K562 (cell line): ENCODE data around the gene CD46. TPM values are rescaled to one million over a fixed set of nuclear protein-coding genes. Genes with fewer than 3 reads are reported as not detected.

Experiments
- ARID1B ChIP-seq: fragments of 450-650 bp; IDR thresholded peaks from 2 replicates; pipeline ENCODE4 v1.6.1; 2016; ENCODE audit warnings: antibody characterized with exemption, mild to moderate bottlenecking, inconsistent platforms
- ARNT ChIP-seq, 2 experiments: fragments of 450-650 bp; IDR thresholded peaks; 2 replicates each; pipeline ENCODE4 v1.6.1; 2016; ENCODE audit warnings: mild to moderate bottlenecking in 1 of 2
- CTCFL ChIP-seq: IDR thresholded peaks from 2 replicates; pipeline ENCODE4 v1.6.1; 2011; ENCODE audit warnings: borderline replicate concordance, low read depth, mild to moderate bottlenecking, moderate library complexity, low read length; ENCODE audit not compliant: insufficient read depth, poor library complexity, severe bottlenecking
- HIVEP1 ChIP-seq: fragments of 250-450 bp; sonication (Bioruptor Pico); IDR thresholded peaks from 2 replicates; pipeline ENCODE4 v1.4.0; 2020; ENCODE audit warnings: mild to moderate bottlenecking
- MTA3 ChIP-seq: fragments of 450-650 bp; formaldehyde crosslinking; IDR thresholded peaks from 2 replicates; pipeline ENCODE4 v1.6.1; 2017; ENCODE audit warnings: mild to moderate bottlenecking, borderline replicate concordance
- NFATC3 ChIP-seq: fragments of 450-650 bp; IDR thresholded peaks from 2 replicates; pipeline ENCODE4 v1.6.1; 2017; ENCODE audit warnings: mild to moderate bottlenecking
- TAL1 ChIP-seq: fragments of 450-650 bp; IDR thresholded peaks from 2 replicates; pipeline ENCODE4 v1.6.1; 2016; ENCODE audit warnings: mild to moderate bottlenecking
- ZNF197 ChIP-seq: fragments of 200-800 bp; sonication (Bioruptor generic); IDR thresholded peaks from 2 replicates; pipeline ENCODE4 v1.6.1; 2016; ENCODE audit warnings: low read depth, missing genetic modification characterization, missing compliant biosample characterization
- polyA plus RNA-seq, 8 experiments: library from polyadenylated mRNA; depleted of rRNA in 4 of 8; stranded (reverse) in 5 of 8; unstranded in 3 of 8; fragments of >200 nt; fragmentation: Nextera tagmentation in 2 of 8; fragmentation: Illumina TruSeq in 1 of 8; extraction: Ambion mirVana in 2 of 8; extraction: Trizol in 1 of 8; gene quantifications; 2 replicates each; pipeline versions ENCODE4 v1.2.1 to v1.2.3, GENCODE V29; 2011 to 2014; ENCODE audit warnings: inconsistent platforms in 1 of 8, missing spikeins in 1 of 8
- total RNA-seq, 7 experiments: library from RNA; depleted of rRNA in 6 of 7; stranded (reverse); fragments of >200 nt in 6 of 7; fragmentation: Illumina TruSeq in 2 of 7; extraction: Trizol in 2 of 7; gene quantifications; 2 replicates each; pipeline versions ENCODE4 v1.2.1 to v1.2.3, GENCODE V29; 2011 to 2021; ENCODE audit warnings: low replicate concordance in 1 of 7
- TF ChIP-seq, protein P1 (sequence below): sonication (generic); formaldehyde crosslinking; IDR thresholded peaks from 2 replicates; pipeline ENCODE4 v1.8.0; 2022; ENCODE audit warnings: mild to moderate bottlenecking, missing genetic modification reagents, borderline replicate concordance
- TF ChIP-seq, protein P2 (sequence below): fragments of 450-650 bp; IDR thresholded peaks from 2 replicates; pipeline ENCODE4 v1.6.1; 2016; ENCODE audit warnings: mild to moderate bottlenecking, moderate library complexity
- TF ChIP-seq, protein P3 (sequence below): fragments of 250-450 bp; sonication (Bioruptor Pico); IDR thresholded peaks from 2 replicates; pipeline ENCODE4 v1.8.0; 2022; ENCODE audit warnings: moderate library complexity, mild to moderate bottlenecking, inconsistent platforms

Gene CD46
- total and polyA plus RNA-seq, 9 of the 15 experiments (the other 6 are each of a cell fraction or from before 2014, with no cell fraction given) = 87.9 to 374 (median 156) TPM

- TF ChIP-seq MTA3 = no peak
- no peak for TF ChIP-seq HIVEP1
- TF ChIP-seq, protein P1, sequence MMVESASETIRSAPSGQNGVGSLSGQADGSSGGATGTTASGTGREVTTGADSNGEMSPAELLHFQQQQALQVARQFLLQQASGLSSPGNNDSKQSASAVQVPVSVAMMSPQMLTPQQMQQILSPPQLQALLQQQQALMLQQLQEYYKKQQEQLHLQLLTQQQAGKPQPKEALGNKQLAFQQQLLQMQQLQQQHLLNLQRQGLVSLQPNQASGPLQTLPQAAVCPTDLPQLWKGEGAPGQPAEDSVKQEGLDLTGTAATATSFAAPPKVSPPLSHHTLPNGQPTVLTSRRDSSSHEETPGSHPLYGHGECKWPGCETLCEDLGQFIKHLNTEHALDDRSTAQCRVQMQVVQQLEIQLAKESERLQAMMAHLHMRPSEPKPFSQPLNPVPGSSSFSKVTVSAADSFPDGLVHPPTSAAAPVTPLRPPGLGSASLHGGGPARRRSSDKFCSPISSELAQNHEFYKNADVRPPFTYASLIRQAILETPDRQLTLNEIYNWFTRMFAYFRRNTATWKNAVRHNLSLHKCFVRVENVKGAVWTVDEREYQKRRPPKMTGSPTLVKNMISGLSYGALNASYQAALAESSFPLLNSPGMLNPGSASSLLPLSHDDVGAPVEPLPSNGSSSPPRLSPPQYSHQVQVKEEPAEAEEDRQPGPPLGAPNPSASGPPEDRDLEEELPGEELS (CRISPR knock-in tag) = peak; percentile 50; the same call in 1 of the 2 replicates
- TF ChIP-seq, protein P2, sequence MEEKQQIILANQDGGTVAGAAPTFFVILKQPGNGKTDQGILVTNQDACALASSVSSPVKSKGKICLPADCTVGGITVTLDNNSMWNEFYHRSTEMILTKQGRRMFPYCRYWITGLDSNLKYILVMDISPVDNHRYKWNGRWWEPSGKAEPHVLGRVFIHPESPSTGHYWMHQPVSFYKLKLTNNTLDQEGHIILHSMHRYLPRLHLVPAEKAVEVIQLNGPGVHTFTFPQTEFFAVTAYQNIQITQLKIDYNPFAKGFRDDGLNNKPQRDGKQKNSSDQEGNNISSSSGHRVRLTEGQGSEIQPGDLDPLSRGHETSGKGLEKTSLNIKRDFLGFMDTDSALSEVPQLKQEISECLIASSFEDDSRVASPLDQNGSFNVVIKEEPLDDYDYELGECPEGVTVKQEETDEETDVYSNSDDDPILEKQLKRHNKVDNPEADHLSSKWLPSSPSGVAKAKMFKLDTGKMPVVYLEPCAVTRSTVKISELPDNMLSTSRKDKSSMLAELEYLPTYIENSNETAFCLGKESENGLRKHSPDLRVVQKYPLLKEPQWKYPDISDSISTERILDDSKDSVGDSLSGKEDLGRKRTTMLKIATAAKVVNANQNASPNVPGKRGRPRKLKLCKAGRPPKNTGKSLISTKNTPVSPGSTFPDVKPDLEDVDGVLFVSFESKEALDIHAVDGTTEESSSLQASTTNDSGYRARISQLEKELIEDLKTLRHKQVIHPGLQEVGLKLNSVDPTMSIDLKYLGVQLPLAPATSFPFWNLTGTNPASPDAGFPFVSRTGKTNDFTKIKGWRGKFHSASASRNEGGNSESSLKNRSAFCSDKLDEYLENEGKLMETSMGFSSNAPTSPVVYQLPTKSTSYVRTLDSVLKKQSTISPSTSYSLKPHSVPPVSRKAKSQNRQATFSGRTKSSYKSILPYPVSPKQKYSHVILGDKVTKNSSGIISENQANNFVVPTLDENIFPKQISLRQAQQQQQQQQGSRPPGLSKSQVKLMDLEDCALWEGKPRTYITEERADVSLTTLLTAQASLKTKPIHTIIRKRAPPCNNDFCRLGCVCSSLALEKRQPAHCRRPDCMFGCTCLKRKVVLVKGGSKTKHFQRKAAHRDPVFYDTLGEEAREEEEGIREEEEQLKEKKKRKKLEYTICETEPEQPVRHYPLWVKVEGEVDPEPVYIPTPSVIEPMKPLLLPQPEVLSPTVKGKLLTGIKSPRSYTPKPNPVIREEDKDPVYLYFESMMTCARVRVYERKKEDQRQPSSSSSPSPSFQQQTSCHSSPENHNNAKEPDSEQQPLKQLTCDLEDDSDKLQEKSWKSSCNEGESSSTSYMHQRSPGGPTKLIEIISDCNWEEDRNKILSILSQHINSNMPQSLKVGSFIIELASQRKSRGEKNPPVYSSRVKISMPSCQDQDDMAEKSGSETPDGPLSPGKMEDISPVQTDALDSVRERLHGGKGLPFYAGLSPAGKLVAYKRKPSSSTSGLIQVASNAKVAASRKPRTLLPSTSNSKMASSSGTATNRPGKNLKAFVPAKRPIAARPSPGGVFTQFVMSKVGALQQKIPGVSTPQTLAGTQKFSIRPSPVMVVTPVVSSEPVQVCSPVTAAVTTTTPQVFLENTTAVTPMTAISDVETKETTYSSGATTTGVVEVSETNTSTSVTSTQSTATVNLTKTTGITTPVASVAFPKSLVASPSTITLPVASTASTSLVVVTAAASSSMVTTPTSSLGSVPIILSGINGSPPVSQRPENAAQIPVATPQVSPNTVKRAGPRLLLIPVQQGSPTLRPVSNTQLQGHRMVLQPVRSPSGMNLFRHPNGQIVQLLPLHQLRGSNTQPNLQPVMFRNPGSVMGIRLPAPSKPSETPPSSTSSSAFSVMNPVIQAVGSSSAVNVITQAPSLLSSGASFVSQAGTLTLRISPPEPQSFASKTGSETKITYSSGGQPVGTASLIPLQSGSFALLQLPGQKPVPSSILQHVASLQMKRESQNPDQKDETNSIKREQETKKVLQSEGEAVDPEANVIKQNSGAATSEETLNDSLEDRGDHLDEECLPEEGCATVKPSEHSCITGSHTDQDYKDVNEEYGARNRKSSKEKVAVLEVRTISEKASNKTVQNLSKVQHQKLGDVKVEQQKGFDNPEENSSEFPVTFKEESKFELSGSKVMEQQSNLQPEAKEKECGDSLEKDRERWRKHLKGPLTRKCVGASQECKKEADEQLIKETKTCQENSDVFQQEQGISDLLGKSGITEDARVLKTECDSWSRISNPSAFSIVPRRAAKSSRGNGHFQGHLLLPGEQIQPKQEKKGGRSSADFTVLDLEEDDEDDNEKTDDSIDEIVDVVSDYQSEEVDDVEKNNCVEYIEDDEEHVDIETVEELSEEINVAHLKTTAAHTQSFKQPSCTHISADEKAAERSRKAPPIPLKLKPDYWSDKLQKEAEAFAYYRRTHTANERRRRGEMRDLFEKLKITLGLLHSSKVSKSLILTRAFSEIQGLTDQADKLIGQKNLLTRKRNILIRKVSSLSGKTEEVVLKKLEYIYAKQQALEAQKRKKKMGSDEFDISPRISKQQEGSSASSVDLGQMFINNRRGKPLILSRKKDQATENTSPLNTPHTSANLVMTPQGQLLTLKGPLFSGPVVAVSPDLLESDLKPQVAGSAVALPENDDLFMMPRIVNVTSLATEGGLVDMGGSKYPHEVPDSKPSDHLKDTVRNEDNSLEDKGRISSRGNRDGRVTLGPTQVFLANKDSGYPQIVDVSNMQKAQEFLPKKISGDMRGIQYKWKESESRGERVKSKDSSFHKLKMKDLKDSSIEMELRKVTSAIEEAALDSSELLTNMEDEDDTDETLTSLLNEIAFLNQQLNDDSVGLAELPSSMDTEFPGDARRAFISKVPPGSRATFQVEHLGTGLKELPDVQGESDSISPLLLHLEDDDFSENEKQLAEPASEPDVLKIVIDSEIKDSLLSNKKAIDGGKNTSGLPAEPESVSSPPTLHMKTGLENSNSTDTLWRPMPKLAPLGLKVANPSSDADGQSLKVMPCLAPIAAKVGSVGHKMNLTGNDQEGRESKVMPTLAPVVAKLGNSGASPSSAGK = peak; percentile 95
- TF ChIP-seq CTCFL = peak; percentile 58
- peak in 1 of 2 experiments; percentile 64; a peak in 1 of 4 replicates for TF ChIP-seq ARNT (IDR thresholded peaks at IDR 0.05)
- no peak for TF ChIP-seq ZNF197 (CRISPR knock-in tag)
- TF ChIP-seq ARID1B = peak; percentile 44; the same call in 1 of the 2 replicates
- 0 out of 2 replicates have a peak, but pooled peaks have one; percentile 17 for TF ChIP-seq TAL1
- TF ChIP-seq, protein P3, sequence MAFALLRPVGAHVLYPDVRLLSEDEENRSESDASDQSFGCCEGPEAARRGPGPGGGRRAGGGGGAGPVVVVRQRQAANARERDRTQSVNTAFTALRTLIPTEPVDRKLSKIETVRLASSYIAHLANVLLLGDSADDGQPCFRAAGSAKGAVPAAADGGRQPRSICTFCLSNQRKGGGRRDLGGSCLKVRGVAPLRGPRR = no peak
- TF ChIP-seq NFATC3 = no peak
Observed at GRCh38 chr1:207828485-207829158, 76.8 kb downstream of the CD46 start (continued).
